ENCODE results near the gene SDHC. TPM values are rescaled to one million over a fixed set of nuclear protein-coding genes. Genes with fewer than 3 reads are reported as not detected.

Gene SDHC
- total RNA-seq, 2 experiments from 2014 or later: 33.0 to 37.2 TPM

Other genes starting within 250 kb of the SDHC start
- gene ARHGAP30, start 244.5 kb upstream of the SDHC start, total RNA-seq: 10 to 100 TPM; 76.6 to 78.9 TPM
- gene NECTIN4, start 224.8 kb upstream of the SDHC start, total RNA-seq: under 1 TPM; 0.22 TPM
- under 1 TPM in 1 of 2 experiments, not detected in 1; 0.41 TPM for gene KLHDC9, start 216.0 kb upstream of the SDHC start, total RNA-seq
- gene PFDN2, start 196.3 kb upstream of the SDHC start, total RNA-seq: 10 to 100 TPM; 46.2 to 57.7 TPM
- 10 to 100 TPM; 15.9 to 18.0 TPM for gene NIT1, start 196.3 kb upstream of the SDHC start, total RNA-seq
- 10 to 100 TPM; 35.5 to 36.6 TPM for gene DEDD, start 181.7 kb upstream of the SDHC start, total RNA-seq
- 10 to 100 TPM; 96.6 to 97.8 TPM for gene UFC1, start 160.4 kb upstream of the SDHC start, total RNA-seq
- 10 to 100 TPM; 44.4 to 45.6 TPM for gene USP21, start 154.9 kb upstream of the SDHC start, total RNA-seq
- 10 to 100 TPM; 28.6 to 31.5 TPM for gene PPOX, start 148.0 kb upstream of the SDHC start, total RNA-seq
- 10 to 100 TPM; 40.8 to 44.3 TPM for gene B4GALT3, start 136.9 kb upstream of the SDHC start, total RNA-seq
- gene ADAMTS4, start 115.3 kb upstream of the SDHC start, total RNA-seq: under 1 TPM; 0.28 to 0.60 TPM
- 10 to 100 TPM; 49.9 to 55.7 TPM for gene NDUFS2, start 112.0 kb upstream of the SDHC start, total RNA-seq
- 1 to 10 TPM; 2.0 TPM for gene FCER1G, start 99.1 kb upstream of the SDHC start, total RNA-seq
- not detected for gene APOA2, start 90.8 kb upstream of the SDHC start, total RNA-seq
- gene TOMM40L, start 88.3 kb upstream of the SDHC start, total RNA-seq: 1 to 10 TPM; 3.2 to 4.1 TPM
- gene NR1I3, start 76.2 kb upstream of the SDHC start, total RNA-seq: not detected
- not detected for gene PCP4L1, start 55.6 kb upstream of the SDHC start, total RNA-seq
- 1 to 10 TPM; 3.1 to 3.2 TPM for gene MPZ, start 4.4 kb upstream of the SDHC start, total RNA-seq
- gene CFAP126, start 53.5 kb downstream of the SDHC start, total RNA-seq: not detected
- under 1 TPM; 0.63 to 0.89 TPM for gene FCGR2A, start 191.1 kb downstream of the SDHC start, total RNA-seq
- 1 to 10 TPM in 1 of 2 experiments, under 1 TPM in 1; 0.78 to 1.0 TPM for gene HSPA6, start 210.2 kb downstream of the SDHC start, total RNA-seq
- gene FCGR3A, start 235.4 kb downstream of the SDHC start, total RNA-seq: under 1 TPM; 0.25 to 0.34 TPM